ENCODE data around the gene DCAF6.

Gene DCAF6

DNA sequence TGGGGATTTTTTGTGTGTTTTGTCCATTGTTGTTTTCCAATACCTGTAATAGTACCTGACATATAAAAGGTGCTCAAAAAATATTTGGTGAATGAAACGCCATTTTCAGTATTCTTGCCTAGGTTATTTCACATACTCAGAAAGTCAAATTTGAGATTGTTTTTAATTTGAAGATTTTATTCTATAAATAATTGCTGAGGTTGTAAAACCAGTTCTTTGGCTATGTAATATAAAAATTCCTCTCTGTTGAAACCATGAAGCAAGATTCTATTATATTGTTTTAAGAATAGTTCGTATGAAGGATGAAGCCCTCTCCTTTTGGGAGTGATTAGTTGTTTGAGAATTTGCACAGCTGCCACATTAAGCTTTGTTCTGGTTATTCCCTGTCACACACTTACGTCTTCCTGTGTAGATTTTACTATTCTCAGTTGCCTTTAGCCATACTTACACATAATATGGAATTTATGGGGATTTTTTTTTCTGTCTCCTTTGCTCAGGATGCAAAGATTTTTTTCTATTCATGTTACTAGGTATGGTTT lies 60.6 kb downstream of the DCAF6 start:
- Histone ChIP-seq H3K4me1 (ENCODE audit: control insufficient read depth in 1 of 2, insufficient read depth in 2 of 2, low read length in 2 of 2) (no peaks in the 10 kb centered on the region), H3K27ac (ENCODE audit: low read length) (no peak overlapping the region), H3K9me3 (ENCODE audit: control insufficient read depth in 1 of 2, low read length in 2 of 2) (no peaks in the 10 kb centered on the region), H3K36me3 (ENCODE audit: control insufficient read depth in 1 of 2, insufficient read depth in 2 of 2, low read length in 2 of 2) (peaks cover 6 to 14% of the 10 kb centered on the region in 2 donors), H3K4me3 (ENCODE audit: low read depth in 1 of 2, low read length in 2 of 2) (no peak overlapping the region), H3K27me3 (ENCODE audit: low read depth, low read length) (no peaks in the 10 kb centered on the region)

GRCh38 chr1:167999877-168000276 lies 63.4 kb downstream of the DCAF6 start:
- no peaks in the 10 kb centered on the region for H3K27me3 ChIP-seq (ENCODE audit: low read depth, low read length)
- H3K9me3 ChIP-seq (ENCODE audit: control insufficient read depth in 1 of 2, low read length in 2 of 2) = no peaks in the 10 kb centered on the region
- H3K4me1 ChIP-seq (ENCODE audit: control insufficient read depth in 1 of 2, insufficient read depth in 2 of 2, low read length in 2 of 2) = no peaks in the 10 kb centered on the region
- no peak overlapping the region for H3K4me3 ChIP-seq (ENCODE audit: low read depth in 1 of 2, low read length in 2 of 2)
- H3K36me3 ChIP-seq (ENCODE audit: control insufficient read depth in 1 of 2, insufficient read depth in 2 of 2, low read length in 2 of 2) = peaks cover 3 to 12% of the 10 kb centered on the region in 2 donors
- H3K27ac ChIP-seq (ENCODE audit: low read length) = no peak overlapping the region

DNA sequence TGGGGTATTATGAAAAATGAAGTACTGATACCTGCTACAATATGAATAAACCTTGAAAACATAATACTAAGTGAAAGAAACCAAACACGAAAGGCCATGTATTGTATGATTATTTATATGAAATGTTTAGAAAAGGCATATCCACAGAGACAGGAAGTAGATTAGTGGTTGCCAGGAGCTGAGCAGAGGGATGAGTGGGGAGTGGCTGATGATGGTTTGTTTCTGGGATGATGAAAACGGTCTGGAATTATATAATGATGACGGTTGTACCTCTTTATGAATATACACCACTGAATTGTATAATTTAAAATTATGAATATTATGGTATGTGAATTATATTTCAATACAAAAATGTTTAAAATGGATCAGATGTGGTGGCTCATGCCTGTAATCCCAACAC lies 64.2 kb downstream of the DCAF6 start:
- H3K4me1 ChIP-seq (ENCODE audit: control insufficient read depth in 1 of 2, insufficient read depth in 2 of 2, low read length in 2 of 2) = no peaks in the 10 kb centered on the region
- H3K36me3 ChIP-seq (ENCODE audit: control insufficient read depth in 1 of 2, insufficient read depth in 2 of 2, low read length in 2 of 2) = peaks cover 3 to 15% of the 10 kb centered on the region in 2 donors
- H3K27ac ChIP-seq (ENCODE audit: low read length) = no peak overlapping the region
- H3K27me3 ChIP-seq (ENCODE audit: low read depth, low read length) = no peaks in the 10 kb centered on the region
- no peak overlapping the region for H3K4me3 ChIP-seq (ENCODE audit: low read depth in 1 of 2, low read length in 2 of 2)
- H3K9me3 ChIP-seq (ENCODE audit: control insufficient read depth in 1 of 2, low read length in 2 of 2) = no peaks in the 10 kb centered on the region

DNA sequence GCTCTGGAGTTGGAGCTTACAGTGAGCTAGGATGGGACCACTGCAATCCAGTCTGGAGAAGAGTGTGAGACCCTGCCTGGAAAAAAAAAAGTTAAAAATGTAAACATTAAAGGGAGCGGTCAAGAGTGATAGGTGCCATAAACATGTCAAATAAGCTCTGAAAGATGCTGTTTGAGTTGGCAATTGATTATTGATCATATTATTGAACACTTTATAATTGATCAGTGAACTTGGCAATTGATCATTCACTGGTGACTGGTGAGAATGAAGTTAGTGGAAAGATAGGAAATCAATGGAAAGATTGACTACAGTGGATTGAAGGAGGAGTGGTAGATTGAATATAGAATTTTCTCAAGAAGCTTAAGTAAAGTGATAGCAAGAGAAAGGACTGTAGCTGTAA lies 64.7 kb downstream of the DCAF6 start:
- peaks cover 3 to 14% of the 10 kb centered on the region in 2 donors for H3K36me3 ChIP-seq (ENCODE audit: control insufficient read depth in 1 of 2, insufficient read depth in 2 of 2, low read length in 2 of 2)
- no peaks in the 10 kb centered on the region for H3K9me3 ChIP-seq (ENCODE audit: control insufficient read depth in 1 of 2, low read length in 2 of 2)
- no peaks in the 10 kb centered on the region for H3K4me1 ChIP-seq (ENCODE audit: control insufficient read depth in 1 of 2, insufficient read depth in 2 of 2, low read length in 2 of 2)
- no peak overlapping the region for H3K4me3 ChIP-seq (ENCODE audit: low read depth in 1 of 2, low read length in 2 of 2)
- no peak overlapping the region for H3K27ac ChIP-seq (ENCODE audit: low read length)
- H3K27me3 ChIP-seq (ENCODE audit: low read depth, low read length) = no peaks in the 10 kb centered on the region

DNA sequence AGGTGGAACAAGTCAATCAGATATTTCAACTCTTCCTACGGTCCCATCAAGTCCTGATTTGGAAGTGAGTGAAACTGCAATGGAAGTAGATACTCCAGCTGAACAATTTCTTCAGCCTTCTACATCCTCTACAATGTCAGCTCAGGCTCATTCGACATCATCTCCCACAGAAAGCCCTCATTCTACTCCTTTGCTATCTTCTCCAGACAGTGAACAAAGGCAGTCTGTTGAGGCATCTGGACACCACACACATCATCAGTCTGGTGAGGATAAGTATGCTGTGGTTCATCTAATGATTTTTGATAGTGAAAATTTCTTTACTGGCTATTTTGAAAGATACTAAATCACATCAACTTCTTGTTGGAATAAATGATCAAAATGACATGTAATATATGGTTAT lies 68.0 kb downstream of the DCAF6 start:
- Histone ChIP-seq H3K27ac (ENCODE audit: low read length) (no peak overlapping the region), H3K4me1 (ENCODE audit: control insufficient read depth in 1 of 2, insufficient read depth in 2 of 2, low read length in 2 of 2) (no peaks in the 10 kb centered on the region)

DNA sequence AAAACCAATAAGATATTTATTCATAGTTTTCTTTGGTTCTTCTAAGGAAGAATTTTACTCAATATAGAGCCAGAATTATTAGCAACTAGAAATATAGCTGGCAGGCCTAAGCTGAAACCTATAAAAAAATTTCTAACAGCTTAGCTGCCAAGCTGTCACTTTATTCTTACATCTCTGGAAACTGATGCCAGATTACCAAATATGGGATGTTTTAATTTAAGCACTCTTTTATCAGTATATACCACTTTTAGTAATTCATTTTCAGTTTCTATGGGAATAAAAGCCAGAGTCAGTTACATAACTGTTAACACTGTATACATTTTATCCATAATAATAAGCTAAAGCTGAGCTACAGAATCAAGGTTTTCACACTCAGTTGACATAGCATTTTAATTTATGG lies 69.0 kb downstream of the DCAF6 start:
- no peaks in the 10 kb centered on the region for H3K4me1 ChIP-seq (ENCODE audit: control insufficient read depth in 1 of 2, insufficient read depth in 2 of 2, low read length in 2 of 2)
- peaks cover 3 to 16% of the 10 kb centered on the region in 2 donors for H3K36me3 ChIP-seq (ENCODE audit: control insufficient read depth in 1 of 2, insufficient read depth in 2 of 2, low read length in 2 of 2)
- H3K27ac ChIP-seq (ENCODE audit: low read length) = no peak overlapping the region
- H3K9me3 ChIP-seq (ENCODE audit: control insufficient read depth in 1 of 2, low read length in 2 of 2) = no peaks in the 10 kb centered on the region
- H3K27me3 ChIP-seq (ENCODE audit: low read depth, low read length) = no peaks in the 10 kb centered on the region
- no peak overlapping the region for H3K4me3 ChIP-seq (ENCODE audit: low read depth in 1 of 2, low read length in 2 of 2)

More for the DNA sequence above, 68.0 kb downstream of the DCAF6 start:
- Histone ChIP-seq H3K27me3 (ENCODE audit: low read depth, low read length) (no peaks in the 10 kb centered on the region), H3K36me3 (ENCODE audit: control insufficient read depth in 1 of 2, insufficient read depth in 2 of 2, low read length in 2 of 2) (peaks cover 3 to 16% of the 10 kb centered on the region in 2 donors), H3K9me3 (ENCODE audit: control insufficient read depth in 1 of 2, low read length in 2 of 2) (no peaks in the 10 kb centered on the region), H3K4me3 (ENCODE audit: low read depth in 1 of 2, low read length in 2 of 2) (no peak overlapping the region)

GRCh38 chr1:168007691-168008090 lies 71.2 kb downstream of the DCAF6 start:
- H3K27ac ChIP-seq (ENCODE audit: low read length) = no peak overlapping the region
- no peak overlapping the region for H3K4me3 ChIP-seq (ENCODE audit: low read depth in 1 of 2, low read length in 2 of 2)
- H3K36me3 ChIP-seq (ENCODE audit: control insufficient read depth in 1 of 2, insufficient read depth in 2 of 2, low read length in 2 of 2) = peaks cover 4 to 24% of the 10 kb centered on the region in 2 donors
- no peaks in the 10 kb centered on the region for H3K4me1 ChIP-seq (ENCODE audit: control insufficient read depth in 1 of 2, insufficient read depth in 2 of 2, low read length in 2 of 2)
- H3K9me3 ChIP-seq (ENCODE audit: control insufficient read depth in 1 of 2, low read length in 2 of 2) = no peaks in the 10 kb centered on the region
- H3K27me3 ChIP-seq (ENCODE audit: low read depth, low read length) = no peaks in the 10 kb centered on the region

DNA sequence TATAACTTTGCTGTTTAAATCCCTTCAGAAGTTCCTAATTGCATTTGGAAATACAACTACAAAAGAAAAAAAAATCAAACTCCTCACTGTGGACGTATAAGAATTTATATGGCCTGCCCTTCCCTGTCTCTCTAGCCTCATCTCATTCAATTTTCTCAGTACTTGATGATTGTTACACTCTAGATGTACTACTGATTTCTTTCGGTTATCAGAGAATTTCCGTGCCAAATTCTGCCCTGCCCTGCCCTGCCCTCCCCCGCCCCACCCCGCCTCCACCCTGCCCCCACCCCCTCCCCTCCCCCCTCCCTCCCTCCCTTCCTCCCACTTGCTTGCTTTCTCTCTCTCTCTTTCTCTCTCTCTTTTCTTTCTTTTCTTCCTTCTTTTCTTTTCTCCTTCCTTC lies 72.1 kb downstream of the DCAF6 start:
- Histone ChIP-seq H3K9me3 (ENCODE audit: control insufficient read depth in 1 of 2, low read length in 2 of 2) (no peaks in the 10 kb centered on the region), H3K36me3 (ENCODE audit: control insufficient read depth in 1 of 2, insufficient read depth in 2 of 2, low read length in 2 of 2) (peaks cover 10 to 28% of the 10 kb centered on the region in 2 donors), H3K27ac (ENCODE audit: low read length) (no peak overlapping the region)

DNA sequence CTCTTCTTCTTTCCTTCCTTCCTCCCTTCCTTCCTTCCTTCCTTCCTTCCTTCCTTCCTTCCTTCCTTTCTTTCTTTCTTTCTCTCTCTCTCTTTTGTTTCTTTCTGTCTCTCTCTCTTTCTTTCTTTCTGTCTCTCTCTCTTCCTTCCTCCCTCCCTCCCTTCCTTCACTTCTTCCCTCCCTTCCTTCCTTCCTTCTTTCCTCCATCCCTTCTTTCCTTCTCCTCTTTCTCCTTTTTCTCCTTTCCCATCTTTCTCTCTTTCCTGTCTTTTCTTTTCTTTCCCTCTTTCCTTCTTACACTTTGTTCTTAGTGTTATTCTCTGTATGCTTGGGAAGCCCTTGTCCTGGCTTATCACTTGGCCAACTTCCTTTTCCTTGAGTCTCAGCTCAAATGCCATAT lies 72.8 kb downstream of the DCAF6 start:
- no peak overlapping the region for H3K4me3 ChIP-seq (ENCODE audit: low read depth in 1 of 2, low read length in 2 of 2)
- H3K27ac ChIP-seq (ENCODE audit: low read length) = no peak overlapping the region
- no peaks in the 10 kb centered on the region for H3K27me3 ChIP-seq (ENCODE audit: low read depth, low read length)
- peaks cover 13 to 33% of the 10 kb centered on the region in 2 donors for H3K36me3 ChIP-seq (ENCODE audit: control insufficient read depth in 1 of 2, insufficient read depth in 2 of 2, low read length in 2 of 2)
- H3K9me3 ChIP-seq (ENCODE audit: control insufficient read depth in 1 of 2, low read length in 2 of 2) = no peaks in the 10 kb centered on the region
- H3K4me1 ChIP-seq (ENCODE audit: control insufficient read depth in 1 of 2, insufficient read depth in 2 of 2, low read length in 2 of 2) = no peaks in the 10 kb centered on the region

More for the DNA sequence above, 72.1 kb downstream of the DCAF6 start:
- H3K4me1 ChIP-seq (ENCODE audit: control insufficient read depth in 1 of 2, insufficient read depth in 2 of 2, low read length in 2 of 2) = no peaks in the 10 kb centered on the region
- H3K27me3 ChIP-seq (ENCODE audit: low read depth, low read length) = no peaks in the 10 kb centered on the region
- no peak overlapping the region for H3K4me3 ChIP-seq (ENCODE audit: low read depth in 1 of 2, low read length in 2 of 2)

GRCh38 chr1:168019407-168019806 lies 82.9 kb downstream of the DCAF6 start:
- Histone ChIP-seq H3K27ac (ENCODE audit: low read length) (no peak overlapping the region), H3K4me1 (ENCODE audit: control insufficient read depth in 1 of 2, insufficient read depth in 2 of 2, low read length in 2 of 2) (no peaks in the 10 kb centered on the region), H3K27me3 (ENCODE audit: low read depth, low read length) (no peaks in the 10 kb centered on the region), H3K4me3 (ENCODE audit: low read depth in 1 of 2, low read length in 2 of 2) (no peak overlapping the region), H3K36me3 (ENCODE audit: control insufficient read depth in 1 of 2, insufficient read depth in 2 of 2, low read length in 2 of 2) (peaks cover 11 to 37% of the 10 kb centered on the region in 2 donors), H3K9me3 (ENCODE audit: control insufficient read depth in 1 of 2, low read length in 2 of 2) (no peaks in the 10 kb centered on the region)

- no peaks in the 10 kb centered on the region for H3K27me3 ChIP-seq (ENCODE audit: low read depth, low read length)
- H3K36me3 ChIP-seq (ENCODE audit: control insufficient read depth in 1 of 2, insufficient read depth in 2 of 2, low read length in 2 of 2) = peaks cover 0 to 5% of the 10 kb centered on the region in 2 donors
- H3K27ac ChIP-seq (ENCODE audit: low read length) = no peak overlapping the region
- no peaks in the 10 kb centered on the region for H3K4me1 ChIP-seq (ENCODE audit: control insufficient read depth in 1 of 2, insufficient read depth in 2 of 2, low read length in 2 of 2)
- H3K9me3 ChIP-seq (ENCODE audit: control insufficient read depth in 1 of 2, low read length in 2 of 2) = no peaks in the 10 kb centered on the region
- H3K4me3 ChIP-seq (ENCODE audit: low read depth in 1 of 2, low read length in 2 of 2) = no peak overlapping the region
Measured at GRCh38 chr1:168031198-168031597, 94.7 kb downstream of the DCAF6 start.

DNA sequence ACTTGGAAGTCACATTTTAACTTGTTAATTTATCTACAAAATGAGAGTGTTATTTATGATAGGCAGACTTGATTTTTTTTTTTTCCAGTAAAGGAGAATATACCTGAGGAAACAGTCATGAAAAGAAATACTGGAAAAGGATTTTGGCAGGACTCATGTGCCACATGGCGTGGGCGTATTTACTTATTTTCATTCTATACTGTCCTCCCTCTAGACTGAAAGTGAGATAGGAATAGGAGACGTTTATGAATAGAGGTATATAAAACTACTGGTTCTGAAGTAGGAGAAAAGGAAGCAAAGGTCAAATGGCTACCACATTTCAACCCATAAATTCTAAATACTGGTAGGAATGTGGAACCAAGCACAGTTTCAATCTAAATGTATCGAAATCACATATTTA lies 95.1 kb downstream of the DCAF6 start:
- Histone ChIP-seq H3K9me3 (ENCODE audit: control insufficient read depth in 1 of 2, low read length in 2 of 2) (no peaks in the 10 kb centered on the region), H3K4me3 (ENCODE audit: low read depth in 1 of 2, low read length in 2 of 2) (no peak overlapping the region), H3K27me3 (ENCODE audit: low read depth, low read length) (no peaks in the 10 kb centered on the region), H3K27ac (ENCODE audit: low read length) (no peak overlapping the region), H3K36me3 (ENCODE audit: control insufficient read depth in 1 of 2, insufficient read depth in 2 of 2, low read length in 2 of 2) (peaks cover 0 to 4% of the 10 kb centered on the region in 2 donors), H3K4me1 (ENCODE audit: control insufficient read depth in 1 of 2, insufficient read depth in 2 of 2, low read length in 2 of 2) (no peaks in the 10 kb centered on the region)
